Measurements from ENCODE around the gene VPS33A. TPM values are rescaled to one million over a fixed set of nuclear protein-coding genes. Genes with fewer than 3 reads are reported as not detected.

Gene VPS33A
- total RNA-seq, 1 donor = 18.3 TPM

DNA sequence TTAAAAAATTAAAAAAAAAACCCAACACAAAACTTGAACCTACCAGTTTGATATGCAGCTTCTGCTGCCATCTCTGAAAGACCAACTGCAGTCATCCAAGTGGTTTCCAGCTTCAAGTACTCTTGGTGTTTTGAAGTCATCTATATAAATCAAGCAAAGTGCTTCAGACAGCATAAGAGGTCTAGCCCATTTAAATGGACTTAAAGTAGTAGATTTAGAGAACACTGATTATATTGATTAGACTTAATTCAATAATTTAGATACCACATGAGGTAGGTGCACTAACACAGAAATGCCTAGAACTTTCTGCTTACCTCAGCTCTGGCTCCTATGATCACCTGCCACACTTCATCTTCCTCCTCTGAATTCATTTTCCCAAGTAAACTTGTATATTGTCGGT, 49.8 kb downstream of the VPS33A start:
- DNase-seq (ENCODE audit: low read depth) = no peak
- TF ChIP-seq CTCF (IDR thresholded peaks at IDR 0.05; ENCODE audit: insufficient read depth, low read length) = no peak
- no peak overlapping the region for H3K4me3 ChIP-seq (ENCODE audit: low read depth, low read length)

- no peak for TF ChIP-seq CTCF (IDR thresholded peaks at IDR 0.05; ENCODE audit: insufficient read depth, low read length)
- H3K4me3 ChIP-seq (ENCODE audit: low read depth, low read length) = no peak overlapping the region
- no peak for DNase-seq (ENCODE audit: low read depth)
These were observed 50.5 kb downstream of the VPS33A start for GRCh38 chr12:122215771-122216170.

DNA sequence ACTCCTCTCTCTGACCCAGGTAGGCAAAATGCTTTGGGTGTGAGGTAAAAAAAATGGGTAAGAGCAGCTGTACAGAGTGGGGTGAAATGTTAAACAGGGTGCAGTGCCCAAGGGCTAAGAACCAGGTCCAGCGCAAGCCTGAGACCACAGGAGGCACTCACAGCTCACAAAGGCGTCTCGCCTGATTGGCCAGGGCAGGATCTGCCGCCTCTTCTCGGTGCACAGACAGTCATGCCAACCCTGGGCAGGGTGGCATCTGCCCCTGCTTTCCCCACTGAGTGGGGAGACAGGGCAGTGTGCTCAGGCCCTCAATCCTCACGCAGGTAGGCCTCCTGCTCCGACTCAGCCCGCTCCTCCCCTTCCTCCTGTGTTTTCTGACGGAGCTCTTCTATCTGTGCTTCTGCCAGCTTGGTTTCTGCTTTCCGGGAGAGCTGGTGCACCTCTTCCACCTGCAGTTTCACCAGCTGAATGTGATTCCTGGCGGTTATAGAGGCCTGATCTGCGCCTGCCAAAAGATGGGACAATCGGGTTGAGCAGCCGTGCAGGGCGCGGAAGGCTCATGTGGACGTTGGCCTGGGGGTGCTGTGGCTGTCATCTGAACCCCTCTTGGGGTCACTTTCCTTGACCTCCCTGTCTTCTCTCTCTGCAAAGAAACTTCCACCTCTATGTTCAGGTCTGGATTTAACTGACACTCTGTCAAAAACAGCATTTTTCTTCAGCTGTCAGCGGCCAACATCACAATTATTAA, 58.0 kb downstream of the VPS33A start:
- no peak for DNase-seq (ENCODE audit: low read depth)
- H3K4me3 ChIP-seq (ENCODE audit: low read depth, low read length) = no peak overlapping the region
- no peak for TF ChIP-seq CTCF (IDR thresholded peaks at IDR 0.05; ENCODE audit: insufficient read depth, low read length)

GRCh38 chr12:122207391-122207790, 58.9 kb downstream of the VPS33A start:
- TF ChIP-seq CTCF (IDR thresholded peaks at IDR 0.05; ENCODE audit: insufficient read depth, low read length) = no peak
- H3K4me3 ChIP-seq (ENCODE audit: low read depth, low read length) = no peak overlapping the region
- no peak for DNase-seq (ENCODE audit: low read depth)

- no peak overlapping the region for H3K4me3 ChIP-seq (ENCODE audit: low read depth, low read length)
- no peak for DNase-seq (ENCODE audit: low read depth)
- TF ChIP-seq CTCF (IDR thresholded peaks at IDR 0.05; ENCODE audit: insufficient read depth, low read length) = no peak
These were observed 59.3 kb downstream of the VPS33A start for GRCh38 chr12:122206976-122207375.

DNA sequence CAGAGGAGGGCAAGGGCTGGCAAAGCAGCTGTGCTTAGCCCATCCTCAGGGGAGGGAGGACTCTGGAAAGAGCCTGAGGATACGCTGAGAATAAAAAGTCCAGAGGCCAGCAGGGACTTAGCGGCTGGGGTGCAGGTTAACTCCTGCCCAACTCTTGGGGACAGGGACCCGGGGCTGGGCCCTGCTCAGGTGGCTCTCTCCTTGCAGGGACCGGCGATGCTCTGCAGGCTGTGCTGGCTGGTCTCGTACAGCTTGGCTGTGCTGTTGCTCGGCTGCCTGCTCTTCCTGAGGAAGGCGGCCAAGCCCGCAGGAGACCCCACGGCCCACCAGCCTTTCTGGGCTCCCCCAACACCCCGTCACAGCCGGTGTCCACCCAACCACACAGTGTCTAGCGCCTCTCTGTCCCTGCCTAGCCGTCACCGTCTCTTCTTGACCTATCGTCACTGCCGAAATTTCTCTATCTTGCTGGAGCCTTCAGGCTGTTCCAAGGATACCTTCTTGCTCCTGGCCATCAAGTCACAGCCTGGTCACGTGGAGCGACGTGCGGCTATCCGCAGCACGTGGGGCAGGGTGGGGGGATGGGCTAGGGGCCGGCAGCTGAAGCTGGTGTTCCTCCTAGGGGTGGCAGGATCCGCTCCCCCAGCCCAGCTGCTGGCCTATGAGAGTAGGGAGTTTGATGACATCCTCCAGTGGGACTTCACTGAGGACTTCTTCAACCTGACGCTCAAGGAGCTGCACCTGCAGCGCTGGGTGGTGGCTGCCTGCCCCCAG, 60.0 kb downstream of the VPS33A start:
- no peak for DNase-seq (ENCODE audit: low read depth)
- TF ChIP-seq CTCF (IDR thresholded peaks at IDR 0.05; ENCODE audit: insufficient read depth, low read length) = no peak

More for the DNA sequence above, 60.0 kb downstream of the VPS33A start:
- no peak overlapping the region for H3K4me3 ChIP-seq (ENCODE audit: low read depth, low read length)
